GM18520 (cell line): Measurements from ENCODE around the gene WDR90.

ENCODE experiments used
- ATAC-seq: cut with Tn5 transposase; IDR thresholded peaks from one replicate; pipeline ENCODE4 v1.9.1; 2021; ENCODE audit not compliant: unreplicated experiment

The WDR90 gene

GRCh38 chr16:625977-626765 lies 23.0 kb upstream of the WDR90 start:
- ATAC-seq = no peak

- no peak for ATAC-seq
These were observed 22.2 kb upstream of the WDR90 start for GRCh38 chr16:626787-627453.

- no peak for ATAC-seq
These were observed 21.5 kb upstream of the WDR90 start for GRCh38 chr16:627454-628239.

GRCh38 chr16:628321-629061 lies 20.7 kb upstream of the WDR90 start:
- no peak for ATAC-seq

GRCh38 chr16:629185-629832 lies 19.9 kb upstream of the WDR90 start:
- no peak for ATAC-seq

GRCh38 chr16:629833-630248 lies 19.3 kb upstream of the WDR90 start:
- ATAC-seq = no peak

- ATAC-seq = no peak
These were observed 18.8 kb upstream of the WDR90 start for GRCh38 chr16:630249-630814.

GRCh38 chr16:630815-631405 lies 18.3 kb upstream of the WDR90 start, which contains the start of gene WFIKKN1:
TSS of gene WFIKKN1 (plus strand) at chr16:630985. CDS start at chr16:631254, 269 bp downstream.
- ATAC-seq = no peak

- ATAC-seq = no peak
These were observed 17.3 kb upstream of the WDR90 start for GRCh38 chr16:631808-632358.

GRCh38 chr16:632486-633335 lies 16.5 kb upstream of the WDR90 start:
- no peak for ATAC-seq

GRCh38 chr16:633336-634050 lies 15.7 kb upstream of the WDR90 start:
- no peak for ATAC-seq

- ATAC-seq = no peak
These were observed 15.0 kb upstream of the WDR90 start for GRCh38 chr16:634051-634670.

- ATAC-seq = no peak
These were observed 14.2 kb upstream of the WDR90 start for GRCh38 chr16:634996-635395.

- no peak for ATAC-seq
These were observed 13.5 kb upstream of the WDR90 start for GRCh38 chr16:635573-636205.

GRCh38 chr16:636206-637080 lies 12.7 kb upstream of the WDR90 start, which contains the start of gene METTL26:
TSS of gene METTL26 (minus strand) at chr16:636305. CDS start at chr16:636290, 15 bp downstream.
- ATAC-seq = peak; percentile 71
